GM21576 (cell line): ENCODE results near the gene GNA15.

Experiments
- ATAC-seq: cut with Tn5 transposase; IDR thresholded peaks from one replicate; pipeline ENCODE4 v1.9.1; 2021; ENCODE audit warnings: mild to moderate bottlenecking, moderate library complexity; ENCODE audit not compliant: unreplicated experiment

GNA15 gene

DNA sequence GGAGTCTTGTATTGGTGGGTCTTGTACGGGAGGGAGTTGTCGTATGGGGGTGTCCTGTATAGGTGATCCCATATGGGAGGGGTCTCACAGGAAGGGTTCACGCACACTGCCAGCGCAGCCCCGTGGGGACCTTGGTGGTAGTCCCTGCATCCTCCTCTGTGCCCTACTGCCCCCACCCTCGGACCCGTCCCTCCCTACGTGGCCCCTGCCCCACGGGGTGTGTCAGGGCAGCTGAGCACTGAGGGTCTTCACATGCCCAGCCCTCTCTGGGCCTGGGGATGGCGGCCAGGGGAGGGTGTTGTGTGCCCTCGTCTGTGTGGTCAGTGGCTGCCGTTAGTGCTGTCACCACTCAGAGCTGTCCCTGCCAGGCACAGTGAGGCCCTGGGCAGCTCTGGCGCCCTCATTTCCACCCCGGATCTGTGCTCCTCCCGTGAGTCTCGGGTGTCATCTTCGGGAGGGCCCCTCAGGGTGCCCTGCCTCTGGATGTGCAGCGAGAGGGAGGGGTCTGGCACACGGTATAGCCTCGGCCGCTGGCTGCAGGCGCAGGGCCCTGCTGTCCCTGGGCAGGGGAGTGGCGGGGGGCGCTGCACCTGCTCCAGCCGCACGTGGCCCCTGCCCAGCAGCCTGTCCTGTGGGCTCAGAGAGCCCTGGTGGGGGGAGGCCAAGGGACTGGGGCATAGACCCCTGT, 16.0 kb upstream of the GNA15 start:
- no peak for ATAC-seq

DNA sequence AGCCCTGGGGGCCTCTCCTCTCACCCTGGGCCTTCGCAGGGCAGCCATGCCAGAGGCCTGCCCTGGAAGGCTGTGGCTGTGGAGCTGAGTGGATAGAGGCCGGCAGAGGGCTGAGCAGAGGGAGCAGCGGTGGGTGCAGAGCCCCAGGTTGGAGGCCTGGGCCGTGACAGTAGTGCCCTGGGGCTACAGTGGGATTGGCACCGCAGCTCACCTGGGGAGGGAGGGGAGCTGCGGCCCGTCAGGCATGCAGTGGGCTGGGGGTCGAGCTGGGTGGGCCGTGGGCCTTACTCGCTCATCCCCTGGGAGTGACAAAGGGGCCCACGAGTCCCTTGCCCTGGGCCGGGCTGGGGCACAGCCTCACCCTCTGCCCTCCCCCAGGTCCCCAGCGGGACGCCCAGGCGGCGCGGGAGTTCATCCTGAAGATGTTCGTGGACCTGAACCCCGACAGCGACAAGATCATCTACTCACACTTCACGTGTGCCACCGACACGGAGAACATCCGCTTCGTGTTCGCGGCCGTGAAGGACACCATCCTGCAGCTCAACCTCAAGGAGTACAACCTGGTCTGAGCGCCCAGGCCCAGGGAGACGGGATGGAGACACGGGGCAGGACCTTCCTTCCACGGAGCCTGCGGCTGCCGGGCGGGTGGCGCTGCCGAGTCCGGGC, 15.1 kb upstream of the GNA15 start:
- no peak for ATAC-seq

DNA sequence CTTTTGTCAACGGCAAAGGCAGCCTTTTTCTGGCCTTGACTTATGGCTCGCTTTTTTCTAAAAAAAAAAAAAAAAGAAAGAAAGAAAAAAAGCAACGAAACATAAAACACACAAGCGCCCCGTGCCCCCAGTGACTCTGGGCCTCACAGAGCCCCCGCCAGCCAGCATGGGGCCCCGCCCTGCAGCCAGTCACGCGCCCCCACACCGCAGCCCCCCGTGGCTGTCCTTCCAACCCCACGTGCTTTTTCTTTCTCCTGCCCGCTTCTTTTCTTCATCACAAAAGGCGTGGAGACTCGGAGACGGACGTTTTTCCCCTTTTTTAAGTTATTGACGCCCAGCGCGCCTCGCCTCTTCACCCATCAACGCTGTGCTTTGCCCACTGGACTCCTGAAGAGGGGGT, 14.4 kb upstream of the GNA15 start:
- ATAC-seq, result no peak

DNA sequence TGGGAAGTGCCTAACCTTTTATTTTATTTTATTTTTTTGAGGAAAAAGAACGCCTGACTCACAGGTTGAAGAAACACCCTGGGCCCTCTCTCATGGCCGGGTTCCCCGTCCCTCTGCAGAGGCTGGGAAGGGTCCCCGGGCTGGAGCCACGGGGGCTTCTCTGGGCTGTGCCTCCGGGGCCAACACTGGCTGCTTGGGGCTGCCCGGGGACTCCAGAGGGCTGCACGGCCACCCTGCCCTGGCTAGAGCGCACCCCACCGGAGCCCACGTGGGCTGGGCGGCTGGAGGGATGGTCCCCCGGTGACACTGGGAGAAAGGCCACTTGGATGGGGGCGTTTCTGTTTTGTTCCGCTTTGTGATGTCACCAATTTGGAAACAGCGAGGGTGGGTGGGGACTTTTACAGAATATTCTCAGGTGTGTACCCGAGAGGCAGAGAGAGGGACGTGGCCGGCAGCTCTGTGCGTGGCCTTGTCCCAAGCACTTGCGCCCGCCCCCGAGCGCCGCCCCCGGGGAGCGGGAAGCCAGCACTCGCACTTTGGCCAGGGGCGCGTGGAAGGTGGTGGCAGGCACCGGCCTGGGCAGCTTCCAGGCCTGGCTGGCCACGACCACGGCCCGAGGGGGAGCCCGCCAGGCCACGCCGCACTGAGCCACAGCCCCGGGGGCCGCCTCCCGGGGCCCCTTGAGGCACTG, 13.9 kb upstream of the GNA15 start:
- no peak for ATAC-seq

DNA sequence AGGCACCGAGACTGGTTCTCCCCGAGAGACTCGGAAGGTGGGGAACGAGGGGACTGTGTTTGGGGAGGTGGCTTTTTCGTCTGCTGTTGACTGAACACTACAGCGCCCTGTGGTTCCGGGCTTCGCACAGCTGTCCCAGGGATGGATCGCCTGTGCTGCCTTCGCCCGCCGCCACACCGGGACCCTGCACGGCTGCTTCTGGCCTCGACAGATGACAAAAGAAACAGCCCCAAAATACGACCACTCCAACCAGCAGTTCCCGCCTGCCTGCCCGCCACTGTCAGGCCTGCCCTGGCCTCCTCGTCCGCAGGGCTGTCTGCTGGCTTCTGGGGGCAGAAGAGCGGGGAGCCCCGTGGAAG, 13.3 kb upstream of the GNA15 start:
- ATAC-seq, result no peak

DNA sequence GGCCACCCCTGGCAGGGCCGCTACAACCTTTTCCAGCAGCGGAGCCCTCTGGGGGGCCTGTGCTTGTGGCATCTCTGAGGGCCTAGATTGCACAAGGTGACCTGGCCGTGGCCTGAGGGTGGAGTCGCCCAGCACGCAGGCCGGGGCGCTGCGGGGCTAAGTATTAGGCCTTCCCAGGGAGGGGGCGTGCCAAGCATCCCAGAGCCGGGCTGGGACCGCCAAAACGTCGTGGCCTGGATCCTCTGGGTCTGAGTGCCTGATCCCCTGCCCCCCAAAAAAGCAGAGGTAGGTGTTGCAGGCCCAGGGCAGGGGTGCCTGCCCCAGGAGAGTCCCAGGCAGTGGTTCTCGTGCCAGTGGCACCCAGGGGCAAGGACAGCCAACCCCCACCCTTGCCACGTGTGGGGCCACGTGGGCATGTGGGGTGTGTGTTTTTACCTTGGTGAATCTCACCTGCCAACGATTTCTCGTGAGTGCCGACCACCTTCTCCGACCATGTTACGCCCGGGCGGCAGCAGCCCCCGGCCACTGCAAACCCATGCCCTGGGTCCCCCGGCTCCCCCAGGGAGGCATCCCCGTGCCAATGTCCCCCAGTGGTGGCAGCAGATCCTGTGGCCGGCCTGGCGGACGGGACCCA, 12.6 kb upstream of the GNA15 start:
- no peak for ATAC-seq

DNA sequence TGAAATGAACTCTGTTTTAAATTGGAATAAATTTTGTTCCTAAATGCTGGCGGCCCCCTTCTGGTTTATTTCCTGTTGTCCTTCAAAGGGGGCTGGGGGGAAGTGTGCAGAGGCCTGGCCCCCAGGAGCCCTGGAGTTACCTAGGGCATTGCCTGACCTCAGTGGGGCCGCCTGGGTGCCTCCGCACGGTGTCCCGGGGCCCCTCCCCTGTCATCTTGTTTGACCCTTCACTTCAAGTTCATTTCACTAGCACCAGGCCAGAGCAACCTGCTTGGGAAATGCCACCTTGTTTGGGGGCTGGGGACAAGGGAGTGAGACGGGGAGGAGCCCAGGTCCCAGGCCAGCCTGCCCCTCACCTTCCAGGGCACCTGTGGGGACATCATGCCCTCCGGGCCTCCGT, 11.9 kb upstream of the GNA15 start:
- ATAC-seq, result no peak

DNA sequence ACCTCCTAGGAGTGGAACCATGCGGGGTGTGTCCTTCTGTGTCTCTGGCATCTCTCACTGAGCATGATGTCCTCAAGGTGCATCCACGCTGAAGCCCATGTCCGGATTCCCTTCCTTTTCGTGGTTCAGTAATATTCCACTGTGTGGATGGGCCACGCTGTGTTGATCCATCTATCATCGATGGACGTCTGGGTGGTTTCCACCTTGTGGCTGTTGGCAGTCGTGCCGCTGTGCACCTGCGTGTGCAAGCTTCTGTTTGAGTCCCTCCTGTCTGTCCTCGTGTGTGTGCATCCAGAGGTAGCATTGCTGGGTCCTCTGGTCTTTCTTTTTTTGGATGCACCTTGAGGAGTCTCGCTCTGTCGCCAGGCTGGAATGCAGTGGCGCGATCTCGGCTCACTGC, 11.2 kb upstream of the GNA15 start:
- ATAC-seq, result no peak

DNA sequence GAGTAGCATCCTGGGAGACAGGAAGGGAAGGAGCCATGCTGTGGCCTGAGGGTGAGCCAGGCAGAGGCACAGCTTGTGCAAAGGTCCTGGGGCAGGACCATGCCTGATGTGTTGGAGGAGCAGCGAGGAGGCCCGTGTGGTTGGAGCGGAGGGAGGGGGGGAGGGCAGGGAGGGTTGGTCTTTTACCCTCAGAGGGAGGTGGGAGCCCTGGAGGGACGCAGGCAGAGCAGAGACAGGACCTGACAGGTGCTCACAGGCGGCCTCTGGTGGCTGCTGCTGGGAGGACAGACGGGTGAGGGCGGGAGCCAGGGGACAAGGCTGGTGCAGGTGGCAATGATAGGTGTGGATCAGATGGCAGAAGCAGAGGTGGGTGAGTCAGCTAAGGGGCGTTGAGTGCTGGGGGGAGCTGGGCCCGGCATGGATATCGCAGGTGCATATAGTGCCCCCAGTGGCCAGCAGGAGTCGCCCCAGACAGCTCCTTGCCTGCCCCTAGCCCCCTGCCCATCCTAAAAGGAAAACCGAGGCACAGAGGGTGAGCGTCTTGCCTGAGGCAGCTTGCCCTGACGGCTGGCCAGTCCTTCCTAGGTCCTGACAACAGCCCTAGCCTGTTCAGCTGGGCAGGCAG, 9.8 kb upstream of the GNA15 start:
- ATAC-seq, result no peak

DNA sequence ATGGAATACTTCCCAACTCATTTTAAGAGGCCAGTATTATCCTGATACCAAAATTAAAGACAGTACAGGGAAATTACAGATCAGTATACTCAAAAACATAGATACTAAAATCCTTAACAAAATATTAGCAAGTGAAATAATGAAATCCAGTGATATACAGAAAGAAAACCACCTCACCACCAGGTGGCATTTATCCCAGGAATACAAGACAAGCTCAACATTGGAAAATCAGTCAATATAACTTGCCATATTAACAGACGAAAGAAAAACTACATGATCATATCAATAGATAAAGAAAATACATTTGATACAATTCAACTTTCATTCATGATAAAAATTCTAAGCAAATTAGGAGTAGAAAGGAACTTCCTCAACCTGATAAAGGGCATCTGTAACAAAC, 6.7 kb upstream of the GNA15 start:
- no peak for ATAC-seq

DNA sequence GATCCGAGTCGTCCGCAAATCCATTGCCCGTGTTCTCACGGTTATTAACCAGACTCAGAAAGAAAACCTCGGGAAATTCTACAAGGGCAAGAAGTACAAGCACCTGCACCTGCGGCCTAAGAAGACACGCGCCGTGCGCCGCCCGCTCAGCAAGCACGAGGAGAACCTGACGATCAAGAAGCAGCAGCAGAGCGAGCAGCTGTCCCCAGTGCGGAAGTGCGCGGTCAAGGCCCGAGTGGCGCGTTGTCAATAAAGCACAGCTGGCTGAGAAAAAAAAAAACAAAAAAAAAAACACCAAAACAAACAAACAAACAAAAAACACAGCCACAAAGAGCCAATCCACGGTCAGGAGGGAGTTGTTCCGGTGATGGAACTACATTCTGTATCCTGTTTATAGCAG, 4.7 kb upstream of the GNA15 start:
- ATAC-seq, result no peak

DNA sequence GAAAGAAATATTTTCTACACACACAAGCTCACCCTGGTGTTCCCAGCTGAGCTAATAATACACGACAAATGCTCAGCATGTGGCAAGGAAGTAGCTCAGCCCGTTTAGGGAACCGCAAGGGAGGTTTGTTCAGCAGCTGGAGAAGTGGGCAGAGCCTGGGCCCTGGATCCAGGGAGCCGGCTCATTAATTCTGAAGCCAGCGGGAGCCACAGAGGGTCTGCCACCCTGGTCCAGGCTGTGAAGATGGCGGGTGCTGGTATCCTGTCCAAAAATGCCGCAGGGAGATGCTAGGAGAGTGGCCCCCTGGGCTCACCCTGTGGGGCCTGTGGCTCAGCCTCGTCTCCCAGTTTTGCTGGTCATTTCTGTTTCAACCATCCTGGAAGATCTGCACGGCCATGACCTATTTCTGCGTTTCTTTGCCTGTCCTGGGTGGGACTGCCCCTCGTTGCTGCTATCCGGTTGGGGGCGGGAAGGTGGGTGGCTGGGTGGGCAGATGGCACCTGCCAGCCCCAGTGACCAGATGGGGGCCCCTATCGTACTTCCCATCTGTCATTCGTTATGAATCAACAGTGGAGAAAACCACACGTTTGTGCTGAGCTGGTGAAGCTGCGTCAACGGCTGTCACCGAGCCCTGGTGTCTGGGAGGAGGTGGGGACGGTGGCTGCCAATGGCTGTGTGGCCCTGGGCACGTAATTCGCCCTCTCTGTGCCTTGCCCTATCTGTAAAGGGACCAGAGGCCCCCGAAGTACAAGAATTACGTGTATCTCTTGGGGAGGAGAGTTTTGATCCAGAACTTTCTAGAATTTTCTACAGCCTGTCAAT, 2.7 kb upstream of the GNA15 start:
- peak; percentile 58 for ATAC-seq

DNA sequence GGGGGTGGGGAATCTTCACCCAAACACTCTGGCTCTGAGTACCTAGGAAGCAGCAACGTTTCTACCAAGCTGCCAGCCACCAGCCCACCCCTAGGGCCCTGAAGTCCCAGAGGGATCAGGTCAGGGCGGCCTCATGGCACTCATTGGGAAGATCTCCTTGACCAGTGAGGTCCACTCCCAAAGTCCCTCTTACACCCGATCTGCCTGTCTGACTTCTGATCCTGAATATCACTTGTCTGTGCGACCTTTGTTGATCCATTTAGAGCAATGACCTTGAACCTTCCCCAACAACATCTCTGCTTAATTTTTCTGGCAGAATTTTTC, 2.1 kb upstream of the GNA15 start:
- no peak for ATAC-seq

DNA sequence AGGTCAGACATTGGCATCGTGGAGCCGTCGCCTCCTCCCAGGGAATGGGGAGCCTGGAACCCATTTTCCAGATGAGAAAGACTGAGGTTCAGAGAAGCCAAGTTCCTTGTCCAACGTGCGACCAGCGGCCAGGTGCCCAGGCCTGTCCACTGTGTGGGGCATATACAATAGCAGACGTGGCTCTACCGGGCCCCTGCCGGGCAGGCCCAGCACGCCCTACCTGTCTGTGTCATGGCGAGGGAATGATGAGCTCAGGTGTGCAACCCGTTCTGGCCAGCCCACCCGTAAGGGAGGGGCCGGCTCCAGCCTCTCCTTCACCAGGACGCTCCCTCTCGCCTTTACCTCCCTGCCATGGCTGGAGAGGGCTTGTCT, 837 bp downstream of the GNA15 start:
- ATAC-seq, result no peak

DNA sequence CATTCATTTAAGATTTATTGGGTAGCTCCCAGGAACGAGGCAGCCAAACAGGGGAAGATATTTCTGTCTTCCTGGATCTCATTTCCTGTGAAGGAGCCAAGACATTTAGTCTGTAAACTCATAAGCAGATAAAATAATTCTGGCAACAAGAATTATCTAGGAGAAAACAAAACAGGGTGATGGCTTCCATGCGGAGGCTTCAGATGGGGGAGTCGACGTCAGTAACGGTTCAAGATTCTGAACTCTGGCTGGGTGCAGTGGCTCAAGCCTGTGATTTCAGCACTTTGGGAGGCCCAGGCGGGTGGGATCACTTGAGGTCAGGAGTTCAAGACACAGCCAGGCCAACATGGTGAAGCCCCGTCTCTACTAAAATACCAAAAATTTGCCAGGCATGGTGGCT, 1.3 kb downstream of the GNA15 start:
- ATAC-seq, result no peak

DNA sequence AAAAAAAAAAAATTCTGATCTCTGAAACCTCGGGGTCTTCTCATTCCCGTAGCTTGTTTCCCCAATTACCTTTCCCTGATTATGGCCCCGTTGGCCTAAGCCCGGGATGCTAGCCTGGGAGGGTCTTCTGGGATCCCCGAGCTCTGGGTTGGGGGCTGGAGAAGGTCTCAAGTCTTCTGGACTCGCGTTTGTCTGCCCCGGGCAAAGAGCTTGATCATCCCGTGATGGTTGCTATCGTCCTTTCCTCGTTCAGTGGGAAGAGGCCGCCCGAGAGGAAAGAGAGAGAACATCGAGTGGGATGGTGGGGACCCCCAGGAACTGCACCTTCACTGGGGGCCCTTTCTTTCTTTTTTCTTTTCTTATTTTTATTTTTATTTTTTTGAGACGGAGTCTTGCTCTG, 2.4 kb downstream of the GNA15 start:
- no peak for ATAC-seq

DNA sequence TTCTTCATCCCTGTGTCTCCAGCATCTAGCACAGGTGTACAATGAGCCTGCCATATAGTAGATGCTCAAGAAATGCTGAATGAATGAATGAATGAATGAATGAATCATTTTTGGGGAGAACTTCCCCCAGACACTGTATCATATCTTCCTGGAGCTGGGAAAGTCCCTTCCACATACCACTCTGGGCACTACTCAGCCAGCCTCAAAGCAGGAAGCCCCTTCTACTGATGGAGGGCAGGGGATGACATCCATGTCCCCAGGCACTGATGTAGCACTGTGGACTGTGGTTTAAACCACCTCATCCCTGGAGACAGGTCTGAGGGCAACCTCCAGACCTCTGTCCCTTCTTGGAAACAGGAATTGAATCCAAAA, 4.8 kb downstream of the GNA15 start:
- ATAC-seq, result no peak

DNA sequence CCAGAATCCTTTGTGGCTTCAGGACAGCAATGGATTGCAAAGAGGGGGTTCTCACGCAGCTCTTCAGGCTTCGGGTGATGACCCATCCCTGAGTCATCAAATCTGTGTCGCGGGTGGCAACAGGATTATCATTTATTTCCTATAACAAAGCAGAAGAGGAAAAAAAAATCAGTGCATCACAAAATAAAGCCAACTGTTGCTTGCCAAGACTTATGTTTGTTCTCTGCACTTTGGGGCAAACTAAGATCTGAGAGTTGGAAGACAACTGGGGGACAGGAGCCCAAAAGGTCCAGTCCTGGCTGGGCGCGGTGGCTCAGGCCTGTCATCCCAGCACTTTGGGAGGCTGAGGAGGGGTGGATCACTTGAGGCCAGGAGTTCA, 6.4 kb downstream of the GNA15 start:
- no peak for ATAC-seq

DNA sequence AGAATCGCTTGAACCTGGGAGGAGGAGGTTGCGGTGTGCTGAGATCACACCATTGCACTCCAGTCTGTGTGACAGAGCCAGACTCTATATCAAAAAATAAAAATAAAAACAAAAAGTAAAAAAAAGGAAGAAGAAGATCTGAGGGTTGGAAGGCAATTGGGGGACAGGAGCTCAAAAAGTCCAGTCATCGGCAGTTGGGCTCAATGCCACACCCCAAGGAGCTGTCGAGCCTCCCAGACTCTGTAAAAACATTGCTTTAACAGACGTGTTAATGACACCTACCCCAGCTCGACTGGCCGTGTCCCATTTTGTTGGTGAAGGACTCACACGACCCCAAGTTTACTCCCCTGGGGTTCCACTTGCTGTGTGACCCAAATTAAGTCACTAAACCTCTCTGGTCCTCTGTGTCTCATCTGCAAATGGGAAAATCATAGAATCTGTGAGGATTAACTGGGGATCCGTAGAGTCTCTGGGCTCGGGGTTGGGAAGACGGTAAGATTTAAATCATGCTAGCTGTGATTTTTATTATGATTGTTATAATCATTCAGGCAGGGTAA, 7.0 kb downstream of the GNA15 start:
- ATAC-seq, result no peak

DNA sequence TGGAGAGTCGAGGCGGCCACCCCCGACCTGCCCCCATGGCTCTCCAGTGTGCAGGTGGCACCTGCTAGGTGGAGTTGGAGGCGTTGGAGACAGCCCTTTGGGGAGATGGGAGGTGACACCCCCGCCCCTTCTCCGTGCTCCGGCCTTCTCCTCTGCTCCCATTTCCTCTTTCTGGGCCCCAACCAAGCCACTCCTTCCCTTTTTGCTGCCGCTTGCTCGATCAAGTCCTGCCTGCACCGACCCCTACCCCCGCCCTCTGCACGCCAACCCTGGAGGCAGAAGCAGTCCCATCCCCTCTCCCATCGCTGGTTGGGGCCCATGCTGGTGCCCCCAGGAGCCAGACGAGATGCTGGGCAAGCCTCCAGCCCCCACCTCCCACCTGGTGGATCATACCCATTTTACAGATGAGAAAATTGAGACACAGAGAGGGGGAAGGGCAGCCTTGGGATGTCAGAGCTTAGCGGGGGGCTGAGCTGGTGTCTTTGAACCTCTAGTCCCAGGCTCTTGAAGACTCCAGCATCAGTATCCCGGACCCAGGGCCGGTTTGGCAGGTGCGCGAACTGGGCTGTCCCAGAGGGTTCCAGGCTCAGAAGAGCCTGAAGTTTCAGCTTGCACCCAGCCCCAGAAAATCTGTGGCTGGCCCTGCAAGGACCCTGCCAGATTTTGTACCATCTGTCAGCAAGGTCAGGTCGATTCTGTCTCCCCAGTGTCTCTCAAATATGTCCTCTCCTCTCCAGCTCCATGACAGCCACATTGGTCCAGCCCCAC, 10.3 kb downstream of the GNA15 start:
- no peak for ATAC-seq
